Colonic mucosa (tissue), 4 donors: ENCODE measurements around the gene ALG5. TPM values are rescaled to one million over a fixed set of nuclear protein-coding genes. Genes with fewer than 3 reads are reported as not detected.
A peak's percentile ranks its signal among the peaks of the same experiment; 100 is the strongest.

Experiments
- DNase-seq: peaks from one replicate; pipeline ENCODE4 v3.0.0-alpha.2; 2020
- H3K27ac ChIP-seq: fragments of 200-600 bp; one replicate; pipeline ENCODE4 v1.8.0; 2021
- H3K27me3 ChIP-seq: fragments of 200-600 bp; one replicate; pipeline ENCODE4 v1.8.0; 2021
- H3K36me3 ChIP-seq: fragments of 200-600 bp; one replicate; pipeline ENCODE4 v1.8.0; 2021
- H3K4me1 ChIP-seq: fragments of 200-600 bp; one replicate; pipeline ENCODE4 v1.8.0; 2021; ENCODE audit warnings: mild to moderate bottlenecking
- H3K4me3 ChIP-seq: fragments of 200-600 bp; one replicate; pipeline ENCODE4 v1.8.0; 2021
- H3K9ac ChIP-seq, 2 donors: one replicate each; pipeline ENCODE4 v1.7.0; 2013; ENCODE audit warnings: control low read depth in 2 of 2, low read depth in 2 of 2, low read length in 2 of 2
- H3K9me3 ChIP-seq: fragments of 200-600 bp; one replicate; pipeline ENCODE4 v1.8.0; 2021
- CTCF ChIP-seq: fragments of 200-600 bp; IDR thresholded peaks from one replicate; pipeline ENCODE4 v1.8.0; 2022; ENCODE audit warnings: antibody characterized with exemption, mild to moderate bottlenecking
- intact Hi-C: fragments of 100-400 bp; cut with DNase I; formaldehyde crosslinking; loops from one replicate; pipeline ENCODE4 v1.14.1; 2022
- total RNA-seq, 2 donors: library from RNA; stranded (reverse); fragmentation: NEBNext Ultra II Directional in 1 of 2; extraction: Animal tissue kit (Norgen Biotek cat#: 25700) in 1 of 2; gene quantifications; one replicate each; pipeline ENCODE4 v1.2.1, GENCODE V29; 2021
- donor health status: healthy.
- donor health status: DM: no; HTN: no; CAD: no.
- donor health status: DM: no; HTN: no; CAD: no.

The ALG5 gene
- total RNA-seq, 2 donors from 2014 or later = 37.2 to 39.5 TPM

GRCh38 chr13:36998624-36999041 lies 507 bp downstream of the ALG5 start:
- no peaks in the 10 kb centered on the region for H3K9me3 ChIP-seq
- H3K27ac ChIP-seq = peak overlapping the region; percentile 99
- H3K36me3 ChIP-seq = peaks cover 7% of the 10 kb centered on the region
- no peaks in the 10 kb centered on the region for H3K27me3 ChIP-seq
- peak; percentile 35 for DNase-seq
- peak overlapping the region; percentile 84 for H3K4me3 ChIP-seq
- intact Hi-C loops = no loop called here
- peaks cover 7% of the 10 kb centered on the region for H3K4me1 ChIP-seq
- peak overlapping the region; percentile 95 to 96 for H3K9ac ChIP-seq
- TF ChIP-seq CTCF = no peak

- H3K27ac ChIP-seq = no peak overlapping the region
- H3K9ac ChIP-seq = peak overlapping the region; percentile 95 to 96
- H3K9me3 ChIP-seq = no peaks in the 10 kb centered on the region
- intact Hi-C loops = no loop called here
- peaks cover 8% of the 10 kb centered on the region for H3K36me3 ChIP-seq
- H3K4me1 ChIP-seq = peaks cover 7% of the 10 kb centered on the region
- no peak for TF ChIP-seq CTCF
- no peak for DNase-seq
- no peaks in the 10 kb centered on the region for H3K27me3 ChIP-seq
- H3K4me3 ChIP-seq = peak overlapping the region; percentile 84
Observed at GRCh38 chr13:36997716-36998427, 1.3 kb downstream of the ALG5 start.

GRCh38 chr13:36992362-36992761 lies 6.8 kb downstream of the ALG5 start:
- Histone ChIP-seq H3K4me1 (no peaks in the 10 kb centered on the region), H3K9ac (no peak overlapping the region), H3K4me3 (no peak overlapping the region), H3K27me3 (no peaks in the 10 kb centered on the region), H3K27ac (no peak overlapping the region), H3K36me3 (peaks cover 26% of the 10 kb centered on the region), H3K9me3 (no peaks in the 10 kb centered on the region)
- no peak for TF ChIP-seq CTCF
- no peak for DNase-seq
- intact Hi-C loops = no loop called here

GRCh38 chr13:36986462-36987240 lies 12.5 kb downstream of the ALG5 start:
- Histone ChIP-seq H3K9me3 (no peaks in the 10 kb centered on the region), H3K9ac (no peak overlapping the region), H3K27ac (no peak overlapping the region), H3K4me1 (no peaks in the 10 kb centered on the region), H3K27me3 (no peaks in the 10 kb centered on the region), H3K4me3 (no peak overlapping the region), H3K36me3 (peaks cover 22% of the 10 kb centered on the region)
- intact Hi-C loops = no loop called here
- no peak for DNase-seq
- TF ChIP-seq CTCF = no peak

GRCh38 chr13:36981156-36981743 lies 17.9 kb downstream of the ALG5 start:
- no peaks in the 10 kb centered on the region for H3K9me3 ChIP-seq
- H3K4me3 ChIP-seq = no peak overlapping the region
- peaks cover 8% of the 10 kb centered on the region for H3K36me3 ChIP-seq
- no peak overlapping the region for H3K9ac ChIP-seq
- H3K4me1 ChIP-seq = no peaks in the 10 kb centered on the region
- TF ChIP-seq CTCF = peak; percentile 36
- DNase-seq = no peak
- H3K27ac ChIP-seq = no peak overlapping the region
- H3K27me3 ChIP-seq = no peaks in the 10 kb centered on the region
- intact Hi-C loops = loop anchor here (2.0 kb wide), 1 partner anchor 124 kb away; no protein-coding TSS in a partner anchor
